Vagina (tissue), 2 donors: ENCODE data around the gene LTV1. TPM values are rescaled to one million over a fixed set of nuclear protein-coding genes. Genes with fewer than 3 reads are reported as not detected.
"Not testable (repeated sequence)": the region's sequence is repeated elsewhere in the genome, so short reads cannot be mapped to it uniquely, and the experiment has no call there.

ENCODE experiments used
- DNase-seq, 2 donors: peaks; one replicate each; pipeline ENCODE4 v3.0.0-alpha.2; 2017; ENCODE audit errors: extremely low spot score in 2 of 2
- H3K27ac ChIP-seq: fragments of 200-600 bp; sonication (generic); one replicate; pipeline ENCODE4 v1.5.1; 2019
- H3K27me3 ChIP-seq: fragments of 200-600 bp; sonication (generic); one replicate; pipeline ENCODE4 v1.5.1; 2019
- H3K36me3 ChIP-seq, 2 donors: fragments of 200-600 bp; sonication (generic); one replicate each; pipeline ENCODE4 v1.5.1; 2017 to 2019
- H3K4me1 ChIP-seq: fragments of 200-600 bp; sonication (generic); one replicate; pipeline ENCODE4 v1.5.1; 2019
- H3K4me3 ChIP-seq, 2 donors: fragments of 200-600 bp; sonication (generic); 1 replicate in 1 of 2; 2 replicates in 1 of 2; pipeline ENCODE4 v1.5.1; 2016 to 2019
- H3K9me3 ChIP-seq: fragments of 200-600 bp; sonication (generic); one replicate; pipeline ENCODE4 v1.5.1; 2019
- POLR2A ChIP-seq, 2 donors: fragments of 450-650 bp; IDR thresholded peaks; one replicate each; pipeline ENCODE4 v1.6.1; 2017; ENCODE audit warnings: antibody characterized with exemption in 2 of 2, mild to moderate bottlenecking in 2 of 2, moderate library complexity in 2 of 2
- POLR2AphosphoS5 ChIP-seq, 2 donors: sonication (generic); formaldehyde crosslinking; IDR thresholded peaks; one replicate each; pipeline ENCODE4 v1.9.0; 2017; ENCODE audit warnings: antibody characterized with exemption in 2 of 2, mild to moderate bottlenecking in 2 of 2, low read depth in 1 of 2; ENCODE audit not compliant: insufficient read depth in 1 of 2
- intact Hi-C: fragments of 100-400 bp; cut with DNase I; formaldehyde crosslinking; loops from one replicate; pipeline ENCODE4 v1.15.1; 2023
- total RNA-seq: library from RNA; depleted of rRNA; stranded (reverse); fragments of >200 nt; gene quantifications from one replicate; pipeline ENCODE4 v1.2.3, GENCODE V29; 2016
- TF ChIP-seq, protein P1 (sequence below), 3 experiments: fragments of 450-650 bp in 2 of 3; fragments of 200-600 bp in 1 of 3; sonication (generic) in 1 of 3; IDR thresholded peaks; one replicate each; pipeline ENCODE4 v1.5.1; 2017 to 2019; ENCODE audit warnings: antibody characterized with exemption in 3 of 3, mild to moderate bottlenecking in 2 of 3, moderate library complexity in 2 of 3

LTV1 gene
- total RNA-seq, 1 donor from 2014 or later: 23.3 TPM

DNA sequence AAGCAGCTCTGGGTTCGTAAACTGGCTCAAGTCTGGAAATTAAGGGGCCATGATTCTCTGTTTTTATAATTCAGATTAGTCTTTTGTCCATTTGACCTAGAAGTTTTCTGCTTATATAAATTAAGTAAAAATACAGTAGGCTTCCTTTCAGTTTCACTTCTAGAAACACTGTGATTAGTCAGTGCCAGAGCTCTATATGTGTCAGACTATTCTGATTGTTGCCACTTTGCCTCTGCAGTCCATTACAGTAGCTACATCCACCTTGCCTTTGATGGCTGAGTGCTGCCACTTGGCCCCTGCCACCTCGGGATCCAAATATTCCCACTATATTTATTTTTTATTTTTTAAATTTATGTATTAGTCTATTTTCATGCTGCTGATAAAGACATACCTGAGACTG, 29.1 kb downstream of the LTV1 start:
- no peaks in the 10 kb centered on the region for H3K4me1 ChIP-seq
- no peak overlapping the region for H3K4me3 ChIP-seq
- TF ChIP-seq, protein P1, sequence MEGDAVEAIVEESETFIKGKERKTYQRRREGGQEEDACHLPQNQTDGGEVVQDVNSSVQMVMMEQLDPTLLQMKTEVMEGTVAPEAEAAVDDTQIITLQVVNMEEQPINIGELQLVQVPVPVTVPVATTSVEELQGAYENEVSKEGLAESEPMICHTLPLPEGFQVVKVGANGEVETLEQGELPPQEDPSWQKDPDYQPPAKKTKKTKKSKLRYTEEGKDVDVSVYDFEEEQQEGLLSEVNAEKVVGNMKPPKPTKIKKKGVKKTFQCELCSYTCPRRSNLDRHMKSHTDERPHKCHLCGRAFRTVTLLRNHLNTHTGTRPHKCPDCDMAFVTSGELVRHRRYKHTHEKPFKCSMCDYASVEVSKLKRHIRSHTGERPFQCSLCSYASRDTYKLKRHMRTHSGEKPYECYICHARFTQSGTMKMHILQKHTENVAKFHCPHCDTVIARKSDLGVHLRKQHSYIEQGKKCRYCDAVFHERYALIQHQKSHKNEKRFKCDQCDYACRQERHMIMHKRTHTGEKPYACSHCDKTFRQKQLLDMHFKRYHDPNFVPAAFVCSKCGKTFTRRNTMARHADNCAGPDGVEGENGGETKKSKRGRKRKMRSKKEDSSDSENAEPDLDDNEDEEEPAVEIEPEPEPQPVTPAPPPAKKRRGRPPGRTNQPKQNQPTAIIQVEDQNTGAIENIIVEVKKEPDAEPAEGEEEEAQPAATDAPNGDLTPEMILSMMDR (IDR thresholded peaks at IDR 0.05): no peak
- TF ChIP-seq POLR2AphosphoS5 (IDR thresholded peaks at IDR 0.05; ENCODE audit: insufficient read depth in 1 of 2, low read depth in 1 of 2): no peak
- no peak for TF ChIP-seq POLR2A (IDR thresholded peaks at IDR 0.05)
- intact Hi-C loops: no loop called here
- no peaks in the 10 kb centered on the region for H3K9me3 ChIP-seq
- DNase-seq: no peak
- no peak overlapping the region for H3K27ac ChIP-seq
- no peaks in the 10 kb centered on the region for H3K36me3 ChIP-seq
- no peaks in the 10 kb centered on the region for H3K27me3 ChIP-seq

DNA sequence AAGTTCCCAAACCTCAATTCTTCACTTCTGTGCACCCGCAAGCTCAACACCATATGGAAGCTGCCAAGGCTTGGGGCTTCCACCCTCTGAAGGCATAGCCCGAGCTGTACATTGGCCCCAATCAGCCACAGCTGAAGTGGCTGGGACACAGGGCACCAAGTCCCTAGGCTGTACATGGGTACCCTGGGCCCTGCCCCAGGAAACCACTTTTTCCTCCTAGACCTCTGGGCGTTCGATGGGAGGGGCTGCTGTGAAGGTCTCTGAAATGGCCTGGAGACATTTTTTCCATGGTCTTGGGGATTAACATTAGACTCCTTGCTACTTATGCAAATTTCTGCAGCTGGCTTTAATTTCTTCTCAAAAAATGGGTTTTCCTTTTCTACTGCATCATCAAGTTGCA, 30.5 kb downstream of the LTV1 start:
- H3K4me3 ChIP-seq, H3K9me3 ChIP-seq, H3K27ac ChIP-seq, DNase-seq, intact Hi-C loops, H3K27me3 ChIP-seq, H3K4me1 ChIP-seq, H3K36me3 ChIP-seq: not testable (repeated sequence)

GRCh38 chr6:143874503-143874902, 31.4 kb downstream of the LTV1 start:
- H3K4me3 ChIP-seq, intact Hi-C loops, H3K4me1 ChIP-seq: not testable (repeated sequence)

DNA sequence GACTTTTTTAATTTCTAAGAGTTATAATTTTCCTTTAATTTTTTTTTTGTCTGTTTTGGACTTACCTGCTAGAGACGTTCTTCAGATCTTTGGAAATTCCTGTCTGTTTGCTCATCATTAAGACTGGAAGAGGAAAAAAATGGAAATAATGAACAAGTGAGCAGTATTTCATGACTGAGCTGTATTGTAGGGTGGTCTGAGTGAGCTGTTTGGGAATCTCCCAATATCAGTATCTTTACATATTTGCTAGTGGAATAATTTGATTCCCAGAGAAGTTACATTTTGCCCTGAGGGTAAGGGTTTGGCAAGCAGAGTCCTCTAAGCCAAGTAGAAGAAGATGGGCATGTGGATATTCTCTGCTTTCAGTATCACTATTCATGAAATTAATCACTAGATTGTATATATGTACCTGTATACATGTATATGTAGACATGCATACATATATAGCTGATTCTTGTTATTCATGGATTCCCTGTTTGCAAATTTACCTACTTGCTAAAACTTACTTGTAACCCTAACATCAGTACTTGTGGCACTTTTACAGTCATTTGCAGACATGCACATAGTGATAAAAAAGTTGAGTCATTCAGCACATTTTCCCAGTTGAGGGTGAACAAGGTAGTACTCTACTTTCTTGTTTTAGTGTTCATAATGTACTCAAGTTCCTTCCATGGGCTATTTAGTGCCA, 34.6 kb downstream of the LTV1 start:
- intact Hi-C loops: no loop called here
- TF ChIP-seq, protein P1 (IDR thresholded peaks at IDR 0.05): no peak
- TF ChIP-seq POLR2A (IDR thresholded peaks at IDR 0.05) (no peak), POLR2AphosphoS5 (IDR thresholded peaks at IDR 0.05; ENCODE audit: insufficient read depth in 1 of 2, low read depth in 1 of 2) (no peak)

More at GRCh38 chr6:143874503-143874902, 31.4 kb downstream of the LTV1 start:
- not testable (repeated sequence) for H3K9me3 ChIP-seq, H3K27ac ChIP-seq, H3K36me3 ChIP-seq, H3K27me3 ChIP-seq, DNase-seq

GRCh38 chr6:143878272-143878760, 35.2 kb downstream of the LTV1 start:
- no peak for DNase-seq
- TF ChIP-seq POLR2A (IDR thresholded peaks at IDR 0.05) (no peak), POLR2AphosphoS5 (IDR thresholded peaks at IDR 0.05; ENCODE audit: insufficient read depth in 1 of 2, low read depth in 1 of 2) (no peak)
- TF ChIP-seq, protein P1 (IDR thresholded peaks at IDR 0.05): no peak

More for the DNA sequence above, 34.6 kb downstream of the LTV1 start:
- H3K4me3 ChIP-seq: no peak overlapping the region
- no peak for DNase-seq
- no peaks in the 10 kb centered on the region for H3K4me1 ChIP-seq
- H3K36me3 ChIP-seq: no peaks in the 10 kb centered on the region
- H3K9me3 ChIP-seq: no peaks in the 10 kb centered on the region
- no peaks in the 10 kb centered on the region for H3K27me3 ChIP-seq
- H3K27ac ChIP-seq: no peak overlapping the region

DNA sequence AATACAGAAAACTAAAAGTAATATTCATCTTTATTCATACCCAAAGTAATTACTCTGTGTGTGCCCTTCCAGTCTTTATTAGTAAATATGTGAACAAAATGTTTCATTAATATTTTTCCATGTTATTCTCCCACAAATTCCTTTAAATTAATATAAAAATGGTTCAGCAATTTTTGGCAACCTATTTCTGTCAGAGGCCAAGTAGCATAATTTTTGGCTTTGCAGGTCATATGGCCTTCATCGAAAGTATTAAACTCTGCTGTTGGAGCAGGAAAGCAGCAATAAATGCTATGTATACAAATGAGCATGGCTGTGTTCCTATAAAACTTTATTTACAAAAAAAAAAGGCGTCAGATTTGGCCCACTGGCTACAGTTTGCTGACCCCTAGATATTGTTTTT, 37.3 kb downstream of the LTV1 start:
- TF ChIP-seq, protein P1 (IDR thresholded peaks at IDR 0.05): no peak
- TF ChIP-seq POLR2A (IDR thresholded peaks at IDR 0.05) (no peak), POLR2AphosphoS5 (IDR thresholded peaks at IDR 0.05; ENCODE audit: insufficient read depth in 1 of 2, low read depth in 1 of 2) (no peak)

More at GRCh38 chr6:143878272-143878760, 35.2 kb downstream of the LTV1 start:
- Histone ChIP-seq H3K4me1 (no peaks in the 10 kb centered on the region), H3K36me3 (no peaks in the 10 kb centered on the region), H3K27ac (no peak overlapping the region), H3K4me3 (no peak overlapping the region), H3K27me3 (no peaks in the 10 kb centered on the region), H3K9me3 (no peaks in the 10 kb centered on the region)
- intact Hi-C loops: no loop called here

More for the DNA sequence above, 37.3 kb downstream of the LTV1 start:
- DNase-seq: no peak
- H3K27ac ChIP-seq: no peak overlapping the region
- H3K9me3 ChIP-seq: no peaks in the 10 kb centered on the region
- H3K36me3 ChIP-seq: no peaks in the 10 kb centered on the region
- intact Hi-C loops: no loop called here
- no peaks in the 10 kb centered on the region for H3K27me3 ChIP-seq
- no peak overlapping the region for H3K4me3 ChIP-seq
- H3K4me1 ChIP-seq: no peaks in the 10 kb centered on the region
